Chondrocyte (in vitro differentiated cells): ENCODE data around the gene PIK3R1. TPM values are rescaled to one million over a fixed set of nuclear protein-coding genes. Genes with fewer than 3 reads are reported as not detected.
"Not testable (repeated sequence)": the region's sequence is repeated elsewhere in the genome, so short reads cannot be mapped to it uniquely, and the experiment has no call there.

Experiments used
- DNase-seq: peaks from one replicate; pipeline ENCODE4 v3.0.0; 2021; ENCODE audit warnings: mixed read lengths, low spot score
- H3K27ac Mint-ChIP-seq: one replicate; pipeline ENCODE4 v1.8.0; 2021; ENCODE audit warnings: mild to moderate bottlenecking, moderate library complexity, mixed read lengths; ENCODE audit not compliant: unreplicated experiment
- H3K27me3 Mint-ChIP-seq: 2 replicates; pipeline ENCODE4 v1.8.0; 2021; ENCODE audit warnings: low read depth, mixed read lengths
- H3K36me3 Mint-ChIP-seq: 2 replicates; pipeline ENCODE4 v1.8.0; 2021; ENCODE audit warnings: low read depth, mixed read lengths
- H3K4me1 Mint-ChIP-seq: 2 replicates; pipeline ENCODE4 v1.8.0; 2021; ENCODE audit warnings: low read depth, mild to moderate bottlenecking, mixed read lengths
- H3K4me3 Mint-ChIP-seq: one replicate; pipeline ENCODE4 v1.8.0; 2021; ENCODE audit warnings: mild to moderate bottlenecking, moderate library complexity, mixed read lengths; ENCODE audit not compliant: unreplicated experiment
- H3K9me3 Mint-ChIP-seq: 2 replicates; pipeline ENCODE4 v1.8.0; 2021; ENCODE audit warnings: low read depth, mixed read lengths
- CTCF ChIP-seq: fragments of 200-600 bp; sonication (generic); IDR thresholded peaks from 2 replicates; pipeline ENCODE4 v1.5.0; 2021; ENCODE audit warnings: antibody characterized with exemption, mild to moderate bottlenecking, moderate library complexity
- total RNA-seq: library from RNA; stranded (reverse); gene quantifications from 3 replicates; pipeline ENCODE4 v1.2.1, GENCODE V29; 2021

PIK3R1 gene
- total RNA-seq, 1 donor from 2014 or later: 60.7 TPM

GRCh38 chr5:68193481-68194036 lies 22.0 kb upstream of the PIK3R1 start:
- peaks cover 2% of the 10 kb centered on the region for H3K36me3 Mint-ChIP-seq
- H3K27ac Mint-ChIP-seq: no peak overlapping the region
- H3K9me3 Mint-ChIP-seq: no peaks in the 10 kb centered on the region
- H3K4me3 Mint-ChIP-seq: no peak overlapping the region
- H3K4me1 Mint-ChIP-seq: peaks cover 24% of the 10 kb centered on the region
- H3K27me3 Mint-ChIP-seq: peaks cover 2% of the 10 kb centered on the region
- DNase-seq: no peak
- no peak for TF ChIP-seq CTCF

GRCh38 chr5:68194386-68194785 lies 21.2 kb upstream of the PIK3R1 start:
- Mint-ChIP-seq H3K27ac (no peak overlapping the region), H3K9me3 (no peaks in the 10 kb centered on the region), H3K36me3 (peaks cover 2% of the 10 kb centered on the region), H3K4me3 (no peak overlapping the region), H3K27me3 (peaks cover 2% of the 10 kb centered on the region), H3K4me1 (peaks cover 24% of the 10 kb centered on the region)
- TF ChIP-seq CTCF: no peak
- DNase-seq: no peak

- no peak for DNase-seq
- peaks cover 24% of the 10 kb centered on the region for H3K4me1 Mint-ChIP-seq
- H3K4me3 Mint-ChIP-seq: no peak overlapping the region
- H3K27ac Mint-ChIP-seq: no peak overlapping the region
- no peak for TF ChIP-seq CTCF
- peaks cover 2% of the 10 kb centered on the region for H3K36me3 Mint-ChIP-seq
- H3K9me3 Mint-ChIP-seq: no peaks in the 10 kb centered on the region
- H3K27me3 Mint-ChIP-seq: peaks cover 2% of the 10 kb centered on the region
Measured at GRCh38 chr5:68195137-68195536, 20.4 kb upstream of the PIK3R1 start.

DNA sequence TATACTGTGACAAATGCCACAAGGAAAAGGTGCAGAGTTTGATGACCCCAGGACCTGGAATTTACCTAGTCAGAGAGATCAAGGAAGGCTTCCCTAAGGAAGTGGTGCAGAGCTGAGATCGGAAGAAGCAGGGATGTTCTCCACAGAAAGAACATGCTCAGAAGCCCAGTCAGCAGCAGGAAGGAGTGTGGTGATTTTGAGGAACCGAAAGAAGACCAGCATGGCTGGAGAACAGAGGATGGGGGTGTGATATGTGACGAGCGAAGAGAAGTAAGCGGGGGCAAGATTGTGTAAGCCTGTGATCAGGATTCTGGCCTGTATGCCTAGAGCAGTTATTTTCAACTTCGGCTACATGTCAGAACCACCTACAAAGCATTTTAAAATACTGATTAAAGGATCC lies 18.7 kb upstream of the PIK3R1 start:
- Mint-ChIP-seq H3K4me3 (no peak overlapping the region), H3K9me3 (no peaks in the 10 kb centered on the region), H3K4me1 (peaks cover 24% of the 10 kb centered on the region), H3K36me3 (peaks cover 2% of the 10 kb centered on the region), H3K27ac (no peak overlapping the region), H3K27me3 (peaks cover 2% of the 10 kb centered on the region)
- DNase-seq: no peak
- no peak for TF ChIP-seq CTCF

DNA sequence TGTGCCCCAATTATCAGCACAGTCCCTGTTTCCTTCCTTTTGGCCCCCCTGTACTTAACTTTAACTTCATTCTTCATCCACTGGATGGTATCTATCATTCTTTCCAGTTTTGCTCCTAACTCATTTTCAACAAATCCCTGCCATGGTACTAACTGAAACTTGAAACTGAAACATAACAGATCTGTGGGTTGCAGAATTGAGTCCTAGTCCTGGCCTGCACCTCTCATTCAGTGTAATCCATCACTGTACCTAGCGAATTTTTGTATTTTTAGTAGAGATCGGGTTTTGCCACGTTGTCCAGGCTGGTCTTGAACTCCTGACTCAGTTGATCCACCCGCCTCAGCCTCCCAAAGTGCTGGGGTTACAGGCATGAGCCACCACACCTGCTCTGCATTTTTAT lies 15.3 kb upstream of the PIK3R1 start:
- no peak for TF ChIP-seq CTCF
- no peaks in the 10 kb centered on the region for H3K9me3 Mint-ChIP-seq
- H3K36me3 Mint-ChIP-seq: peaks cover 2% of the 10 kb centered on the region
- H3K4me1 Mint-ChIP-seq: no peaks in the 10 kb centered on the region
- peaks cover 5% of the 10 kb centered on the region for H3K27me3 Mint-ChIP-seq
- no peak overlapping the region for H3K4me3 Mint-ChIP-seq
- no peak overlapping the region for H3K27ac Mint-ChIP-seq
- DNase-seq: no peak

DNA sequence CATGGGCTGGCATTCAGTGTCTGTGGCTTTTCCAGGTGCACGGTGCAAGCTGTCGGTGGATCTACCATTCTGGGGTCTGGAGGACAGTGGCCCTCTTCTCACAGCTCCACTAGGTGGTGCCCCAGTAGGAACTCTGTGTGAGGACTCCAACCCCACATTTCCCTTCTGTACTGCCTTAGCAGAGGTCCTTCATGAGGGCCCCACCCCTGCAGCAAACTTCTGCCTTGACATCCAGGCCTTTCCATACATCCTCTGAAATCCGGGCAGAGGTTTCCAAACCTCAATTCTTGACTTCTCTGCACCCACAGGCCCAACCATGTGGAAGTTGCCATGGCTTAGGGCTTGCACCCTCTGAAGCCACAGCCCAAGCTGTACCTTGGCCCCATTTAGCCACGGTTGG lies 4.9 kb upstream of the PIK3R1 start:
- H3K4me3 Mint-ChIP-seq, H3K36me3 Mint-ChIP-seq, H3K27ac Mint-ChIP-seq, DNase-seq, H3K4me1 Mint-ChIP-seq, H3K27me3 Mint-ChIP-seq: not testable (repeated sequence)
- H3K9me3 Mint-ChIP-seq: peaks cover 11% of the 10 kb centered on the region
